Measurements from ENCODE around the gene LRMDA.

Gene LRMDA

GRCh38 chr10:75431180-75432111 is at the start of gene LRMDA:
Gene LRMDA (plus strand): TSS chr10:75431624.
- DNase-seq = peak; percentile 77

GRCh38 chr10:75386128-75386527 is 45.3 kb upstream of the LRMDA start:
- no peak for DNase-seq

GRCh38 chr10:75388082-75388481 is 43.3 kb upstream of the LRMDA start:
- no peak for DNase-seq

- DNase-seq = no peak
Measured at GRCh38 chr10:75390178-75390577, 41.2 kb upstream of the LRMDA start.

- no peak for DNase-seq
Measured at GRCh38 chr10:75392271-75392670, 39.2 kb upstream of the LRMDA start.

GRCh38 chr10:75392744-75393143 is 38.7 kb upstream of the LRMDA start:
- DNase-seq = no peak

- DNase-seq = no peak
Measured at GRCh38 chr10:75394221-75394620, 37.2 kb upstream of the LRMDA start.

GRCh38 chr10:75395066-75395931 is 36.1 kb upstream of the LRMDA start:
- peak; percentile 48 for DNase-seq

GRCh38 chr10:75395932-75396630 is 35.3 kb upstream of the LRMDA start:
- no peak for DNase-seq

GRCh38 chr10:75396631-75397495 is 34.6 kb upstream of the LRMDA start:
- DNase-seq = no peak

GRCh38 chr10:75397496-75398199 is 33.8 kb upstream of the LRMDA start:
- DNase-seq = no peak

- no peak for DNase-seq
Measured at GRCh38 chr10:75398200-75398691, 33.2 kb upstream of the LRMDA start.

- DNase-seq = no peak
Measured at GRCh38 chr10:75398692-75399460, 32.5 kb upstream of the LRMDA start.

GRCh38 chr10:75399461-75400162 is 31.8 kb upstream of the LRMDA start:
- peak; percentile 80 for DNase-seq

GRCh38 chr10:75400163-75400770 is 31.2 kb upstream of the LRMDA start:
- no peak for DNase-seq

- no peak for DNase-seq
Measured at GRCh38 chr10:75400771-75401568, 30.5 kb upstream of the LRMDA start.

GRCh38 chr10:75401569-75402485 is 29.6 kb upstream of the LRMDA start, which contains the start of gene ZNF503:
Gene ZNF503 (minus strand): TSS chr10:75401764. CDS start chr10:75401419, 345 bp downstream.
- peak; percentile 85 for DNase-seq
